CD8-positive, alpha-beta memory T cell (primary cell): ENCODE data around the gene WWC1. TPM values are rescaled to one million over a fixed set of nuclear protein-coding genes. Genes with fewer than 3 reads are reported as not detected.

Source experiments
- CTCF ChIA-PET: fragments of 350-600 bp; sonication (Branson Sonifier 250); formaldehyde crosslinking; loops from one replicate; lab custom pipeline; 2021; ENCODE audit warnings: antibody characterized with exemption; lab: Charles Lee
- POLR2A ChIA-PET: fragments of 350-600 bp; sonication (Branson Sonifier 250); formaldehyde crosslinking; loops from one replicate; lab custom pipeline; 2021; ENCODE audit warnings: antibody characterized with exemption; lab: Charles Lee
- DNase-seq, 5 donors: peaks; one replicate each; pipeline versions ENCODE4 v3.0.0 to v3.0.0-alpha.2; 2020 to 2022; ENCODE audit warnings: mixed read lengths in 1 of 5
- H3K27ac ChIP-seq: one replicate; pipeline ENCODE4 v1.7.0; 2013; ENCODE audit warnings: low read depth, mild to moderate bottlenecking, low read length, moderate library complexity
- H3K27me3 ChIP-seq: 2 replicates; pipeline ENCODE4 v1.7.0; 2013; ENCODE audit warnings: low read length, mild to moderate bottlenecking; ENCODE audit not compliant: insufficient read depth, poor library complexity, severe bottlenecking
- H3K36me3 ChIP-seq: 2 replicates; pipeline ENCODE4 v1.7.0; 2013; ENCODE audit warnings: mild to moderate bottlenecking, low read length, moderate library complexity; ENCODE audit not compliant: insufficient read depth
- H3K4me1 ChIP-seq: 2 replicates; pipeline ENCODE4 v1.7.0; 2013; ENCODE audit warnings: mild to moderate bottlenecking, low read length, moderate library complexity; ENCODE audit not compliant: insufficient read depth
- H3K4me3 ChIP-seq: 2 replicates; pipeline ENCODE4 v1.7.0; 2013; ENCODE audit warnings: mild to moderate bottlenecking, low read length
- H3K9me3 ChIP-seq: 2 replicates; pipeline ENCODE4 v1.7.0; 2013; ENCODE audit warnings: mild to moderate bottlenecking, low read length
- H3K27ac Mint-ChIP-seq, 8 donors: one replicate each; pipeline ENCODE4 v1.8.0; 2020 to 2021; ENCODE audit warnings: mixed read lengths in 8 of 8, mild to moderate bottlenecking in 6 of 8, inconsistent platforms in 3 of 8, moderate library complexity in 3 of 8
- H3K27me3 Mint-ChIP-seq, 2 donors: one replicate each; pipeline ENCODE4 v1.8.0; 2020 to 2021; ENCODE audit warnings: mixed read lengths in 2 of 2, mild to moderate bottlenecking in 1 of 2, moderate library complexity in 1 of 2
- H3K36me3 Mint-ChIP-seq, 3 donors: one replicate each; pipeline ENCODE4 v1.8.0; 2020 to 2021; ENCODE audit warnings: mixed read lengths in 3 of 3, inconsistent platforms in 1 of 3, mild to moderate bottlenecking in 1 of 3
- H3K4me1 Mint-ChIP-seq, 3 donors: one replicate each; pipeline ENCODE4 v1.8.0; 2020 to 2021; ENCODE audit warnings: mixed read lengths in 3 of 3, inconsistent platforms in 1 of 3, mild to moderate bottlenecking in 1 of 3
- H3K4me3 Mint-ChIP-seq, 7 donors: one replicate each; pipeline ENCODE4 v1.8.0; 2020 to 2021; ENCODE audit warnings: mixed read lengths in 7 of 7, mild to moderate bottlenecking in 6 of 7, moderate library complexity in 4 of 7, inconsistent platforms in 2 of 7
- H3K9me3 Mint-ChIP-seq, 5 donors: one replicate each; pipeline ENCODE4 v1.8.0; 2020 to 2022; ENCODE audit warnings: mixed read lengths in 5 of 5, mild to moderate bottlenecking in 3 of 5, moderate library complexity in 2 of 5, inconsistent platforms in 1 of 5
- polyA plus RNA-seq: library from polyadenylated mRNA; unstranded; fragments of 300-500 nt; fragmentation: Illumina TruSeq; gene quantifications from one replicate; pipeline ENCODE4 v1.2.3, GENCODE V29; 2021
- total RNA-seq, 2 experiments: library from RNA; stranded (reverse); gene quantifications; one replicate each; pipeline ENCODE4 v1.2.3, GENCODE V29; 2021

The WWC1 gene
- total and polyA plus RNA-seq, 3 experiments from 2014 or later = 0.52 to 1.8 (median 0.77) TPM

GRCh38 chr5:168417731-168418429 is 126.4 kb downstream of the WWC1 start:
- Mint-ChIP-seq H3K36me3 (no peaks in the 10 kb centered on the region), H3K4me3 (no peak overlapping the region), H3K27ac (no peak overlapping the region), H3K4me1 (no peaks in the 10 kb centered on the region), H3K9me3 (no peaks in the 10 kb centered on the region), H3K27me3 (peaks cover 0 to 4% of the 10 kb centered on the region in 2 donors)
- DNase-seq = no peak
- POLR2A ChIA-PET = no interaction called here
- no peaks in the 10 kb centered on the region for H3K9me3 ChIP-seq
- H3K36me3 ChIP-seq = no peaks in the 10 kb centered on the region
- no peaks in the 10 kb centered on the region for H3K4me1 ChIP-seq
- CTCF ChIA-PET = no interaction called here
- no peak overlapping the region for H3K27ac ChIP-seq
- H3K27me3 ChIP-seq = no peaks in the 10 kb centered on the region
- H3K4me3 ChIP-seq = no peak overlapping the region

DNA sequence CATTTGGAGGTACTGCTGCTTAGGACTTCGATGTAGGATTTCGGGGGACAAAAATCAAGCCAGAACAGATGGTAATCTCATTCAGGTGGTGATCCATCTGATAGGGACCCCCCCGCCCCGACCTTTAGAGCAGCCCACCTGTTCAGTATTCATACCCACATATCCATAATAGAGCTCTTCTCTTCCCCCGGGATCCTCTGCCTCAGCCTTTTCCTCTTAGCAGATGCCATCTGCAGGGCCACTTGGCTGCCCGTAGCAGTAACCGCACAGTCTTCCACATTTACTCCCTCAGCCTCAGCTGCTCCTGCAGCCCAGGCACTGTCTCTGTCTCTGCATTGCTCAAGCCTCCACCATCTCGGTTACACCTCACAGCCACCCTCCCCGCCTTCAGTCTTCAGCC is 129.0 kb downstream of the WWC1 start:
- POLR2A ChIA-PET = no interaction called here
- H3K27me3 ChIP-seq = no peaks in the 10 kb centered on the region
- H3K36me3 ChIP-seq = no peaks in the 10 kb centered on the region
- H3K4me1 ChIP-seq = no peaks in the 10 kb centered on the region
- H3K9me3 Mint-ChIP-seq = no peaks in the 10 kb centered on the region
- no peak overlapping the region for H3K27ac ChIP-seq
- DNase-seq = no peak
- H3K4me1 Mint-ChIP-seq = no peaks in the 10 kb centered on the region
- CTCF ChIA-PET = no interaction called here
- H3K27me3 Mint-ChIP-seq = peaks cover 0 to 4% of the 10 kb centered on the region in 2 donors
- H3K4me3 Mint-ChIP-seq = no peak overlapping the region
- H3K27ac Mint-ChIP-seq = peak overlapping the region in 1 of 8 donors; percentile 38
- no peak overlapping the region for H3K4me3 ChIP-seq
- no peaks in the 10 kb centered on the region for H3K36me3 Mint-ChIP-seq
- no peaks in the 10 kb centered on the region for H3K9me3 ChIP-seq

GRCh38 chr5:168422431-168422830 is 131.0 kb downstream of the WWC1 start:
- ChIA-PET POLR2A (no interaction called here), CTCF (no interaction called here)
- no peaks in the 10 kb centered on the region for H3K36me3 ChIP-seq
- Mint-ChIP-seq H3K27me3 (peaks cover 0 to 4% of the 10 kb centered on the region in 2 donors), H3K9me3 (no peaks in the 10 kb centered on the region), H3K36me3 (no peaks in the 10 kb centered on the region), H3K27ac (no peak overlapping the region), H3K4me1 (no peaks in the 10 kb centered on the region), H3K4me3 (no peak overlapping the region)
- no peaks in the 10 kb centered on the region for H3K9me3 ChIP-seq
- H3K4me1 ChIP-seq = no peaks in the 10 kb centered on the region
- H3K4me3 ChIP-seq = no peak overlapping the region
- no peaks in the 10 kb centered on the region for H3K27me3 ChIP-seq
- no peak for DNase-seq
- no peak overlapping the region for H3K27ac ChIP-seq

- Histone ChIP-seq H3K9me3 (no peaks in the 10 kb centered on the region), H3K4me1 (no peaks in the 10 kb centered on the region), H3K36me3 (no peaks in the 10 kb centered on the region), H3K27ac (no peak overlapping the region), H3K4me3 (no peak overlapping the region), H3K27me3 (no peaks in the 10 kb centered on the region)
- Mint-ChIP-seq H3K9me3 (no peaks in the 10 kb centered on the region), H3K36me3 (no peaks in the 10 kb centered on the region), H3K4me1 (no peaks in the 10 kb centered on the region), H3K27me3 (peaks cover 0 to 4% of the 10 kb centered on the region in 2 donors), H3K4me3 (no peak overlapping the region), H3K27ac (no peak overlapping the region)
- ChIA-PET CTCF (interaction anchor here (0.7 kb wide), 1 partner anchor 185 kb away, joined by 3 read pairs; no protein-coding TSS in a partner anchor), POLR2A (no interaction called here)
- DNase-seq = no peak
Observed at GRCh38 chr5:168423478-168423877, 132.0 kb downstream of the WWC1 start.

GRCh38 chr5:168423971-168424370 is 132.5 kb downstream of the WWC1 start:
- no peak overlapping the region for H3K4me3 Mint-ChIP-seq
- POLR2A ChIA-PET = no interaction called here
- H3K36me3 Mint-ChIP-seq = no peaks in the 10 kb centered on the region

DNA sequence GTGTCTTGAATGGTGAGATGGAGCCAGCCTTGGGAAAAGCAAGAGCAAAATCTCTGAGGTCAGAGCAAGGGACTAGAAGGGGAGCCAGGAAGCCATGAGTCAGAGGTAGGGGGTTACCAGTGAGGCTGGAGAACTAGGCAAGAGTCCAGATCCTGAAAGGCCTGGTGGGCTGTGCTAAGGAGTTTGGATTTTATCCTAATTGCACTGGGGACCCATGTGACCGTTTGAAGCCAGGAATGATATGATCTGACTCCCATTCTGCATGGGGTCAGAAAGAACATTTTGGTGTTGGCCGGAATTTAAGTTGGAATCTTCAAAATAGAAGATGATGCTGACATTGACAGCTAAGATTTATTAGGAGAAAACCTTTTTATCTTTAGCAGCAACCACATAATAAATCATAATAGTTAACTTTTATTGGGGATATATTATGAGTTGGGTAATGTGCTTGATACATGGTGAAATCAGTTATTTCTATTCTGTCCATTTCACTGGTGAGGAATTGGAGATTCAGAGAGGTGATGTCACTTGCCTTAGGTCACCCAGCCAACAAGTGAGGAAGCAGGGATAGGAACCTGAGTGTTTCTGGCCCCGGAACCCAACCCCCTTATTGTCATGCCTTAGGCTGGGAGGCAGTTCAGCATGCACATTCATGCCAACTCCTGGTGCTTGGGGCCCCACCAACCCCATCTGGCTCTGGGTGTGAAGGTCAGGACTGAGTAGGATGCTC is 133.3 kb downstream of the WWC1 start:
- no peak overlapping the region for H3K4me3 Mint-ChIP-seq
- POLR2A ChIA-PET = no interaction called here
- CTCF ChIA-PET = no interaction called here

More at GRCh38 chr5:168423971-168424370, 132.5 kb downstream of the WWC1 start:
- CTCF ChIA-PET = no interaction called here
- Histone ChIP-seq H3K4me1 (no peaks in the 10 kb centered on the region), H3K27ac (no peak overlapping the region), H3K9me3 (no peaks in the 10 kb centered on the region), H3K4me3 (no peak overlapping the region), H3K36me3 (no peaks in the 10 kb centered on the region), H3K27me3 (no peaks in the 10 kb centered on the region)
- Mint-ChIP-seq H3K27ac (no peak overlapping the region), H3K4me1 (no peaks in the 10 kb centered on the region), H3K27me3 (peaks cover 0 to 4% of the 10 kb centered on the region in 2 donors), H3K9me3 (no peaks in the 10 kb centered on the region)
- DNase-seq = no peak

DNA sequence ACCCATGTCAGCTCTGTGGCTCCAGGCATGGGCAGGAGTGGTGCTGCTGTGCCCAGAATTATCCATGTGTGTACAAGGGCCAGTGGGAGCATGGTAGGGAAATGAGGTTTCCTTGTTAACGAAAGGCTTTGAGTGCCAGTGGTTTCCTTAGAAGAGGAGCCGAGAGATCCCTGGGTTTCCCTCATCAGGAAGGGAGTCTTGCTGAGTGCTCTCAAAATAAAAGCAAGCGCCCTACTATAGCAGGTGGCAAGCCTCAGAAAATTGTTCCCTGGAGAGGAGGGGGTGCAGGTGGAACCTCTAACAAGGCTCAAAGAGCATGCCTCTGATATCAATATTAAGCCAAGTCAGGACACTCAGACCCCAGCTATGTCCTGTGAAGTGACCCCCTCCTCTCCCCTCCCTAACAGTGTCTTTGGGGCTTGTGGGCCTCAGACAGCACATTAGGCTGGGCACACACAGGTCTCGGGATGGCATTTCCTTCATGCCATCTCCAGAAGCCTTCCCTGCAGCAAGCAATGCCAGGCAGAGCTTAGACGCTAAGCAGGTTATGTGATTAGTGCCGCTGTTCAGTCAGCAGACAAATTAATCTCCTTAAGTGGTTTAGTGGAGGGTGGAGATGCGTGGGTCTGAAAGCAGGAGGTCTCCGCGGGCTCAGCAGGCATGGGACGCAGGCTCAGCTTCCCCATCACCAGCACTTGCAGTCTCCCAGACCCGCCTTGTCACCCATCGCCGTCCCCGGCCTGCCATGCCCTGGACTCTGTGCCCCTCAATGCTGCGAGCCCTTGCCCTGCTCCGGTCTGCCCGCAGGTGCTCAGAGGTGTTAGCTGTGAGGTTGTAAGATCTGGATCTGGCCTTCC is 134.8 kb downstream of the WWC1 start:
- no peaks in the 10 kb centered on the region for H3K9me3 Mint-ChIP-seq
- no peaks in the 10 kb centered on the region for H3K27me3 Mint-ChIP-seq
- Histone ChIP-seq H3K4me1 (no peaks in the 10 kb centered on the region), H3K27ac (no peak overlapping the region), H3K36me3 (no peaks in the 10 kb centered on the region), H3K27me3 (no peaks in the 10 kb centered on the region), H3K9me3 (no peaks in the 10 kb centered on the region), H3K4me3 (no peak overlapping the region)
- DNase-seq = no peak
- no peaks in the 10 kb centered on the region for H3K4me1 Mint-ChIP-seq
- CTCF ChIA-PET = no interaction called here
- POLR2A ChIA-PET = no interaction called here
- no peaks in the 10 kb centered on the region for H3K36me3 Mint-ChIP-seq
- no peak overlapping the region for H3K4me3 Mint-ChIP-seq
- H3K27ac Mint-ChIP-seq = no peak overlapping the region

More for the DNA sequence above, 133.3 kb downstream of the WWC1 start:
- Mint-ChIP-seq H3K27me3 (peaks cover 0 to 4% of the 10 kb centered on the region in 2 donors), H3K4me1 (no peaks in the 10 kb centered on the region), H3K9me3 (no peaks in the 10 kb centered on the region), H3K27ac (no peak overlapping the region), H3K36me3 (no peaks in the 10 kb centered on the region)
- Histone ChIP-seq H3K9me3 (no peaks in the 10 kb centered on the region), H3K36me3 (no peaks in the 10 kb centered on the region), H3K27ac (no peak overlapping the region), H3K4me1 (no peaks in the 10 kb centered on the region), H3K4me3 (no peak overlapping the region), H3K27me3 (no peaks in the 10 kb centered on the region)
- DNase-seq = no peak

DNA sequence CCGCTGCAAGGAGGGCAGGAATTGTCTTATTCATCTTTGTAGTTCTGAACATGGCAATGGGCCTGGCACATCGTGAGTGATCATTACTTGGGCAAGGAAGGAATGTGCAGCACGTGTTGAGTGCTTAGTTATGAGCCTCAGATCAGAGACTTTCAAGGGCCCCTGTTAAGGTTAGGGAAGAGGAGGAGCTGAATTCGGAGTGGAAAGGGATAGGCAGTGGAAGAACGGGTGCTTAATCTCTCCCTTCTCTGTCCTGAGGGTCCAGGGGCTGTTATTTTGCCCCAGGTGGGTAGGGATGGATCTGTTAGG is 135.4 kb downstream of the WWC1 start:
- no peak overlapping the region for H3K27ac Mint-ChIP-seq
- ChIA-PET POLR2A (no interaction called here), CTCF (no interaction called here)
- H3K36me3 Mint-ChIP-seq = no peaks in the 10 kb centered on the region
- H3K27ac ChIP-seq = no peak overlapping the region
- no peak overlapping the region for H3K4me3 ChIP-seq
- no peaks in the 10 kb centered on the region for H3K9me3 ChIP-seq
- H3K36me3 ChIP-seq = no peaks in the 10 kb centered on the region
- DNase-seq = no peak
- H3K4me1 ChIP-seq = no peaks in the 10 kb centered on the region
- no peak overlapping the region for H3K4me3 Mint-ChIP-seq
- H3K27me3 ChIP-seq = no peaks in the 10 kb centered on the region
- no peaks in the 10 kb centered on the region for H3K9me3 Mint-ChIP-seq
- H3K27me3 Mint-ChIP-seq = no peaks in the 10 kb centered on the region
- H3K4me1 Mint-ChIP-seq = no peaks in the 10 kb centered on the region
